Measurements from ENCODE around the gene SEMA5A. TPM values are rescaled to one million over a fixed set of nuclear protein-coding genes. Genes with fewer than 3 reads are reported as not detected.

The SEMA5A gene
- polyA plus RNA-seq, 1 donor from 2014 or later = 3.2 TPM

GRCh38 chr5:9514968-9515367, 30.9 kb downstream of the SEMA5A start:
- H3K9me2 ChIP-seq (ENCODE audit: insufficient read depth, low read length) = no peaks in the 10 kb centered on the region
- no peak overlapping the region for H3K9ac ChIP-seq (ENCODE audit: low read length)
- TF ChIP-seq CTCF (IDR thresholded peaks at IDR 0.05; ENCODE audit: poor library complexity, severe bottlenecking) (no peak), SMC3 (conservative IDR thresholded peaks at IDR 0.05; ENCODE audit: poor library complexity) (no peak), MXI1 (conservative IDR thresholded peaks at IDR 0.05; ENCODE audit: poor library complexity, severe bottlenecking) (no peak), EZH2 (IDR thresholded peaks at IDR 0.05; ENCODE audit: borderline replicate concordance, insufficient read depth, low read length, poor library complexity, severe bottlenecking) (no peak)
- H3K27ac ChIP-seq (ENCODE audit: low read length) = no peak overlapping the region
- H4K20me1 ChIP-seq (ENCODE audit: insufficient read depth) = no peaks in the 10 kb centered on the region
- H3F3A ChIP-seq (ENCODE audit: insufficient read depth, low read length, poor library complexity, severe bottlenecking) = no peaks in the 10 kb centered on the region
- no peaks in the 10 kb centered on the region for H3K36me3 ChIP-seq (ENCODE audit: insufficient read depth, low read length)
- H2AFZ ChIP-seq (ENCODE audit: low read depth, low read length) = no peak overlapping the region
- no peaks in the 10 kb centered on the region for H3K79me2 ChIP-seq (replicated peaks; ENCODE audit: insufficient read depth, low read length)
- H3K4me2 ChIP-seq (ENCODE audit: low read length) = no peak overlapping the region
- no peaks in the 10 kb centered on the region for H3K27me3 ChIP-seq (ENCODE audit: insufficient read depth, low read depth, low read length)
- H3K9me3 ChIP-seq (ENCODE audit: low read length) = no peaks in the 10 kb centered on the region
- no peak overlapping the region for H3K4me3 ChIP-seq (ENCODE audit: low read length)

- Histone ChIP-seq H3K27ac (ENCODE audit: low read length) (no peak overlapping the region), H3K9ac (ENCODE audit: low read length) (no peak overlapping the region), H2AFZ (ENCODE audit: low read depth, low read length) (no peak overlapping the region), H3F3A (ENCODE audit: insufficient read depth, low read length, poor library complexity, severe bottlenecking) (no peaks in the 10 kb centered on the region), H3K4me2 (ENCODE audit: low read length) (no peak overlapping the region), H3K27me3 (ENCODE audit: insufficient read depth, low read depth, low read length) (no peaks in the 10 kb centered on the region), H4K20me1 (ENCODE audit: insufficient read depth) (no peaks in the 10 kb centered on the region), H3K79me2 (replicated peaks; ENCODE audit: insufficient read depth, low read length) (no peaks in the 10 kb centered on the region), H3K9me2 (ENCODE audit: insufficient read depth, low read length) (no peaks in the 10 kb centered on the region), H3K36me3 (ENCODE audit: insufficient read depth, low read length) (no peaks in the 10 kb centered on the region), H3K9me3 (ENCODE audit: low read length) (no peaks in the 10 kb centered on the region), H3K4me3 (ENCODE audit: low read length) (no peak overlapping the region)
- TF ChIP-seq SMC3 (conservative IDR thresholded peaks at IDR 0.05; ENCODE audit: poor library complexity) = no peak
- TF ChIP-seq REST (IDR thresholded peaks at IDR 0.05; ENCODE audit: borderline replicate concordance) = no peak
Observed at GRCh38 chr5:9513827-9514226, 32.0 kb downstream of the SEMA5A start.

- no peak overlapping the region for H3K4me2 ChIP-seq (ENCODE audit: low read length)
- H2AFZ ChIP-seq (ENCODE audit: low read depth, low read length) = no peak overlapping the region
- no peak overlapping the region for H3K4me3 ChIP-seq (ENCODE audit: low read length)
- no peak overlapping the region for H3K9ac ChIP-seq (ENCODE audit: low read length)
- no peaks in the 10 kb centered on the region for H3K27me3 ChIP-seq (ENCODE audit: insufficient read depth, low read depth, low read length)
- H4K20me1 ChIP-seq (ENCODE audit: insufficient read depth) = no peaks in the 10 kb centered on the region
- H3K27ac ChIP-seq (ENCODE audit: low read length) = no peak overlapping the region
- H3K9me2 ChIP-seq (ENCODE audit: insufficient read depth, low read length) = no peaks in the 10 kb centered on the region
- no peaks in the 10 kb centered on the region for H3K9me3 ChIP-seq (ENCODE audit: low read length)
- no peaks in the 10 kb centered on the region for H3F3A ChIP-seq (ENCODE audit: insufficient read depth, low read length, poor library complexity, severe bottlenecking)
- H3K79me2 ChIP-seq (replicated peaks; ENCODE audit: insufficient read depth, low read length) = no peaks in the 10 kb centered on the region
- TF ChIP-seq TAF1 (IDR thresholded peaks at IDR 0.05; ENCODE audit: low read depth) (no peak), MXI1 (conservative IDR thresholded peaks at IDR 0.05; ENCODE audit: poor library complexity, severe bottlenecking) (no peak), POLR2AphosphoS5 (IDR thresholded peaks at IDR 0.05) (no peak), SMC3 (conservative IDR thresholded peaks at IDR 0.05; ENCODE audit: poor library complexity) (no peak), EP300 (conservative IDR thresholded peaks at IDR 0.05; ENCODE audit: poor library complexity, severe bottlenecking) (no peak), RAD21 (conservative IDR thresholded peaks at IDR 0.05) (no peak), REST (IDR thresholded peaks at IDR 0.05; ENCODE audit: borderline replicate concordance) (no peak), CTCF (IDR thresholded peaks at IDR 0.05; ENCODE audit: poor library complexity, severe bottlenecking) (no peak)
- H3K36me3 ChIP-seq (ENCODE audit: insufficient read depth, low read length) = no peaks in the 10 kb centered on the region
Observed at GRCh38 chr5:9512457-9512856, 33.4 kb downstream of the SEMA5A start.
